ENCODE measurements around the gene GMNN.

DNA sequence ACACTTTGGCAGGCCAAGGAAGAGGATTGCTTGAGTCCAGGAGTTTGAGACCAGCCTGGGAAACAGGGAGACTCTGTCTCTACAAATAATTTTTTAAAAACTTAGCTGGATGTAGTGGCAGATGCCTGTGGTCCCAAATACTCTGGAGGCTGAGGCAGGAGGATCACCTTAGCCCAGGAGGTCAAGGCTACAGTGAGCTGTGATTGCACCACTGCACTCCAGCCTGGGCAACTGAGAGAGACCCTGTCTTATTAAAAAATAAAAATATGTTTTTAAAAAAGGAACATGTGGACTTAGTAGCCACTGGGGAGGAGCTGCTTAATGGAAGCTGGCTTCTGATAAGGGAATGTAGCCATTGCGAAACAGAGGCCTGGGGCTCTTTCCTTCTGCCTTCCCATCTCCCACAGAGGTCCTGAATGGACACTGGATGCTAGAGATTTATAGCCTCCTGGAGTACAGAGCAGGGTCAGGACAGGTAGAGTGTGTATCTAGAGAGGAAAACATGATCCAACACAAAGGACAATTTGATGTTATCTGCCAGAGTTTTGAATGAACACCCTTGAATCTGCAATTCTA is 21.7 kb upstream of the GMNN start:
- TF ChIP-seq EZH2 (IDR thresholded peaks at IDR 0.05; ENCODE audit: low read length, unreplicated experiment) (no peak), EZH2phosphoT487 (IDR thresholded peaks at IDR 0.05; ENCODE audit: borderline replicate concordance, low read length) (no peak)
- TF ChIP-seq, protein P1, sequence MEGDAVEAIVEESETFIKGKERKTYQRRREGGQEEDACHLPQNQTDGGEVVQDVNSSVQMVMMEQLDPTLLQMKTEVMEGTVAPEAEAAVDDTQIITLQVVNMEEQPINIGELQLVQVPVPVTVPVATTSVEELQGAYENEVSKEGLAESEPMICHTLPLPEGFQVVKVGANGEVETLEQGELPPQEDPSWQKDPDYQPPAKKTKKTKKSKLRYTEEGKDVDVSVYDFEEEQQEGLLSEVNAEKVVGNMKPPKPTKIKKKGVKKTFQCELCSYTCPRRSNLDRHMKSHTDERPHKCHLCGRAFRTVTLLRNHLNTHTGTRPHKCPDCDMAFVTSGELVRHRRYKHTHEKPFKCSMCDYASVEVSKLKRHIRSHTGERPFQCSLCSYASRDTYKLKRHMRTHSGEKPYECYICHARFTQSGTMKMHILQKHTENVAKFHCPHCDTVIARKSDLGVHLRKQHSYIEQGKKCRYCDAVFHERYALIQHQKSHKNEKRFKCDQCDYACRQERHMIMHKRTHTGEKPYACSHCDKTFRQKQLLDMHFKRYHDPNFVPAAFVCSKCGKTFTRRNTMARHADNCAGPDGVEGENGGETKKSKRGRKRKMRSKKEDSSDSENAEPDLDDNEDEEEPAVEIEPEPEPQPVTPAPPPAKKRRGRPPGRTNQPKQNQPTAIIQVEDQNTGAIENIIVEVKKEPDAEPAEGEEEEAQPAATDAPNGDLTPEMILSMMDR (conservative IDR thresholded peaks at IDR 0.05; ENCODE audit: low read depth, low read length): no peak
